NCI-H82 (cell line): Measurements from ENCODE around the gene FOXM1.
"Not testable (repeated sequence)": the region's sequence is repeated elsewhere in the genome, so short reads cannot be mapped to it uniquely, and the experiment has no call there.

Source experiments
- DNase-seq: peaks from one replicate; lab custom pipeline; 2025; lab: John Stamatoyannopoulos, UW

Gene FOXM1

DNA sequence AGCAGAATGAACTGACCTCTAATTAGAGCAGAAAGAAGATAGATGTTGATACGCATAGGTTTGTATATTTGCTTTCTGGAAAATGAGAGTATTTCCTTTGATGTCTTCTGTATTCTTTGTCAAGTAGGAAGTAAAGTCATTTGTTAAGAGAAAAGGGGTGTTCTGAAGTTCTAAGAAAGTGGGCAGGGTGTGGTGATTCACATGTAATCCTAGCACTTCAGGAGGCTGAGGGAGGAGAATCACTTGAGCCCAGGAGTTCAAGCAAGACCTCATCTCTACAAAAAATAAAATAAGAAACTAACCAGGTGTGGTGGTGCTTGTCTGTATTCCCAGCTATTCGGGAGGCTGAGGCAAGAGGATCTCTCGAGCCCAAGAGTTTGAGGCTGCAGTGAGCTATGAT lies 2.9 kb upstream of the FOXM1 start:
- DNase-seq, result no peak

DNA sequence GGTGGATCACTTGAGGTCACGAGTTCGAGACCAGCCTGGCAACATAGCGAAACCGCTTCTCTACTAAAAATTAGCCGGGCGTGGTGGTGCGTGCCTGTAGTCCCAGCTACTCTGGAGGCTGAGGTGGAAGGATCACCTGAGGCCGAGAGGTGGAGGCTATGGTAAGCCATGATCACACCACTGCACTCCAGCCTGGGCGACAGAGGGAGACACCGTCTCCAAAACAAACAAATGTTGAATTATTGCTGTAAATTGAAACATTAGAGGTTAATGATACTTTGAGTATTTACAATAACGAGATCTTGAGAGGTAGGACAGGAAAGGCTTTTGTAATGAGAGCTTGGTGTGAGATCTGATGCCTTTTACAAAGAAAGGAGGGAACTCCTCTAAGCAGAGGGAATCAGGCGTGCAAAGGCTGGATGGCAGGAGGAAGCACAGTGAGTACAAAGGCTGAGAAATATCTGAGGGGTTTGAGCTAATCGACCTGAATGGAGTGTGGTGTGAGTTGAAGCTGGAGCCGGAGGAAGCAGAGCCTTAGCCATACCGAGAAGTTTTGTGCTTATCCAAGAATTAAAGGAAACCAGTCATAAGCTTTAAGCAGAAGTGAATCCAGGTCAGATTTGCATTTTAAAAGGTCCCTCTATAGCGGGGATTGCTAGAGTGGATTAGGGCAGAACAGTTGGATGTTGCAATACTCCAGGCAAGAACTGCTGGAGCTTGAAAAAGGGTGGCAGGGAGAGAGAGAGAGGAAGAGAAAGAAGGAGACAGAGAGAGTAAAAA lies 1.2 kb upstream of the FOXM1 start:
- peak; percentile 78 for DNase-seq

DNA sequence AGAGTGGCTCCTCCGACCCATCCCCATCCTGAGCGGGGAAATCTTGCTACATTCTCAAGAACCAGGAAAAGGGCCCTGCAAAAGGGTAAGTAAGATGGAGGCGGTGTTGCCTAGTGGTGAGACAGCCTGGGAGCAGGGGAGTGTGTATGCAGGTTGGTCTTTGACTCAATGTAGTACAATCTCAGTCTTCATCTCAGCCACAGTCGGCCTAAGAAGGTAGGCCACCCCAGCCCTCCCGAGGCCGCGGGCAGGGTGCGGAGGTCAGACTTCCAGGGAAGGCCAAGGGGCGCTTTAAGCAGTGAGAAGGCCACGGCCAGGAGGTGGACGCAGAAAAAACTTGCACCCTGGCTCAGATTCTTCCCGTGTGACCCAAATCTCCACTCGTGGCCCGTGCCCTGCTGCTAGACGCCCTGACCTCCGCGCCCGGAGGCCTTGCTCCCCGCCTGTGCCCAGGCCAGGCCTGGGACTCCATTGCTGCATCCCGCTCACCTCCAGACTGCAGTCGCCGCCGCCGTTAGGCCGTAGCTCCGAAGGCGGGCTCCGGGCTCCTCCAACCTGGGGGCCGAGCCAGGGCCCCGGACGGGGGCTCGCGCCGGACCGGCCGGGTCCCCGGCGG lies 435 bp downstream of the FOXM1 start:
- peak; percentile 51 for DNase-seq

DNA sequence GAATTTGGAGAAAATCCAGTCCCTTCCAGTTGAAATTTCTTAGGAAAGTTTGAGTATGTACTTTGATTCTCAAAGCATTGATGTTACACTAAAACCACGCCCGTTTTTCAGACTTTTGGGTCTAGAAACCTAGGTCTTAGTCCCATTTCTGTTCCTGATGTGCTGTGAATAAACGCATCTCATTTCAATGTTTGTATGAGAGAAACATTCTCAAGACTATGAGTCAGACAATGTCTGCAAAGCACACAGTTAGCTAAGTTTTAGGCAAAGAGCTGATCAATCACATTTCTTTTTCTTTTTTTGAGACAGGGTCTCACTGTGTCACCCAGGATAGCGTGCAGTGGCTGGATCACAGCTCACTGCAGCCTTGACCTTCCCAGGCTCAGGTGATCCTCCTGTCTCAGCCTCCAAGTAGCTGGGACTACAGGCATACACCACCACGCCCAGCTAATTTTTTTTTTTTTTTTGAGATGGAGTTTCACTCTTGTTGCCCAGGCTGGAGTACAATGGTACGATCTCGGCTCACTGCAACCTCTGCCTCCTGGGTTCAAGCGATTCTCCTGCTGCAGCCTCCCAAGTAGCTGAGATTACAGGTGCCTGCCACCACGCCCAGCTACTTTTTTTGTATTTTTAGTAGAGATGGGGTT lies 7.9 kb downstream of the FOXM1 start:
- not testable (repeated sequence) for DNase-seq

DNA sequence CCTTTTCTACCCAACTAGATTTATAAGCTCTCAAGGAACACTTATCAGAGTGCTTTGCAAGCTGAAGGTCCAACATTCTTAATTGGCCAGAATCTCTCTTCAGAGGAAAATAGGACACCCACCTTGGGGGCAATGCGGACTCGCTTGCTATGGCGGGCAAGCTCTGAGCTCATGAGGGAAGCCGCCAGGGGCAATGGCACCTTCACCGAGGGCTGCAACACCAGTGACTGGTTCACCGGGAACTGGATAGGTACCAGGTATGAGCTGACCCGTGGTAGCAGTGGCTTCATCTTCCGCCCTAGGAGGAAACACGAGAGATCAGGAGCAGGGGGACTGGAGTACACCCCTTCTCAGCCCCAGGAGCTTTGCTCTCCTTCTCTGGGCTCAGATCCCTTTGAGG lies 12.8 kb downstream of the FOXM1 start:
- no peak for DNase-seq

DNA sequence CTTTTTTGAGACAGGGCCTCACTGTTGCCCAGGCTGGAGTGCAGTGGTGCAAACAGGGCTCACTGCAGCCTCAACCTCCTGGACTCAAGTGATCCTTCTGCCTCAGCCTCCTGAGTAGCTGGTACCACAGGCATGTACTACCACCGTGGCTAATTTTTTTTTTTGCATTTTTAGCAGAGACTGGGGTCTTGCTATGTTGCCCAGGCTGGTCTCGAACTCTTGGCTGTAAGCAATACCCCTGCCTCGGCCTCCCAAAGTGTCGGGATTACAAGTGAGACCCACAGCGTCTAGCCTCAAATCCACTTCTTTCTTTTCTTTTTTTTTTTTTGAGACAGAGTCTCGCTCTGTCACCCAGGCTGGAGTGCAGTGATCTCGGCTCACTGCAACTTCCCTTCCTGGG lies 13.6 kb downstream of the FOXM1 start:
- DNase-seq, result not testable (repeated sequence)

DNA sequence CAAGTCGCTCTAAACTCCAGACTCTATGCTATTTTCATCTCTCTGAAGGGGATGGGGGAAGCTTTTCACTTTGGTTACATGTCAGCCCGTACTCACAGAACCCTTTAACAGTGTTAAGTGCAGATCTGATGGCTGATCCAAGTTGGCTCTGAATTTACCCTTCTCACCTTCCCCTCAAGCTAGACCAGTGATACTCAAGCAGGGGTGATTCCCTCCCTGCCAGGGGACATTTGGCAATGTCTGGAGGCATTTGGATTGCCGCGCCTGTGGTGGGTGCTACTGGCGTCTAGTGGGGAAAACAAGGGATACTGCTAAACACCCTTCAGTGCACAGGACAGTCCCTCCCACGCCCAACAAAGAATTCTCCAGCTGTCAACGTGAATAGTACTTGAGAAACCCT lies 14.1 kb downstream of the FOXM1 start:
- no peak for DNase-seq

DNA sequence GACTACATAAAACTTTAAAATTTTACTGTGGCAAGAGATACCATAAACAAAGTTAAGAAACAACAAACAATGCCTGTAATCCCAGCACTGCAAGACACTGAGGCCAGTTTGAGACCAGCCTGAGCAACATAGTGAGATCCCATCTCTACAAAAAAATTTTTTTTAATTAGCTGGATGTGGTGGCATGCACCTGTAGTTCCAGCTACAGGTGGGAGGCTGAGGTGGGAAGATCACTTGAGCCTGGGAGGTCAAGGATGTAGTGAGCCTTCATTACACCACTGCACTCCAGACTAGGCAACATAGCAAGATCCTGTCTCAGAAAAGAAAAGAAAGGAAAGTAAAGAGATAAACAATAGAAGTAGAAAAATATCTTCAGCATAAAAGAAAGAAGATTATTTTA lies 16.8 kb downstream of the FOXM1 start:
- no peak for DNase-seq

DNA sequence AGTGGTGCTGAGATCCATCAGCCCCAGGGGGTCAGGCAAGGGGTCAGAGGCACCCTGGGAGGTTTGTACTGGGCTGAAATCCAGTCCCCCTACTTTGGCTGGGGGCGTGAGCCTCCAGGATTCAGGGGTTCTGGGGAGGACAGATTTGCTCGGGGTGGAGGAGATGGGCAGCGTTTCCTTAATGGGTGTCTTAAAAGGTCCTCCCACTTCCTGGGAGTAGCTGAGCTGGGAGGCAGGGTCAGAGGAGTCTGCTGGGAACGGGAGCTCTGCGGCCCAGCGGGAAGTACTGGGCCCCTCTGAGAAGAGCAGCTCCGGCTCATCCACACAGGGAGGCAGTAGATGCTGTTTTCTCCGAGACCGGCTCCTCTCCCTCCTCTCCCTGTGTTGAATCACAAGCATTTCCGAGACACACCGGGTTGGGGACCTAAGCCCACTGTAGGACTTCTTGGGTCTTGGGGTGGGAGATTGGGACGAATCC lies 18.0 kb downstream of the FOXM1 start:
- no peak for DNase-seq

DNA sequence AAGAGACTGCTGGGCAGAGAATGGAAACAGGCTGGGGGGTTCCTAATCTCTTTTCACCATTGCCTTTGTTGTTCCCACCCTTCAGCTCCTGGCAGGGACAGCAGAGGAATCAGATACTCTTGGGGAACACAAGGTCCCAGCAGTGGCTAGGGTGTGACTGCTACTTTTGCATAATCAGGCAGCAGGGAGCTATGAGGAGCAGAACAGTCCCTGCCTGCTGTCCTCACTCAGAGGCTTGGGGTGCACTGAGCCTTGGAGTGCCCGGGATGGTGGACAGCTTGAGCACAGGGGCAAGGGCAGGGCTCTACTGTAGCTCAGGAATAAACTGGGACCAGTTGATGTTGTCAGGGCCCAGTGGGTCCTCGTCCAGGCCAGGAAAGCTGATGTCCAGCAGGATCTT lies 18.6 kb downstream of the FOXM1 start:
- DNase-seq, result no peak

DNA sequence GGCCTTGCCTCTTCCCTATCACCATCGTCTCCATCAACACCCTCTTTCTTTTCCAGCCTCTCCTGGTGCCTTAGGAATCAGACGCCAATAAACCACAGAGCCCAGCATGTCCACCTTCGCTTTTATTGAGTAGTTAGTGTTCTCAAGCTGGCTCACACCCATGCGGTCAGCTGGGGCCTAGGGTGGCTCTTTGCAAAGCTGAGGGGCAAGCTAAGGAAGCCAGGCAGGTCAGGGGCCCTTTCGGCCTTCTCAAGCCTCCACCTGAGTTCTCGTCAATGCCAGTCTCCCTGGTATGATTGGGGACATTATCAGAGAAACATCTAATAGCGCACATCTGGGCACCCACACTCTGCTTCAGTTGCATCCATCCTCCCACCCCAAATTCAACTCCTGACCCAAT lies 19.4 kb downstream of the FOXM1 start:
- DNase-seq, result no peak

DNA sequence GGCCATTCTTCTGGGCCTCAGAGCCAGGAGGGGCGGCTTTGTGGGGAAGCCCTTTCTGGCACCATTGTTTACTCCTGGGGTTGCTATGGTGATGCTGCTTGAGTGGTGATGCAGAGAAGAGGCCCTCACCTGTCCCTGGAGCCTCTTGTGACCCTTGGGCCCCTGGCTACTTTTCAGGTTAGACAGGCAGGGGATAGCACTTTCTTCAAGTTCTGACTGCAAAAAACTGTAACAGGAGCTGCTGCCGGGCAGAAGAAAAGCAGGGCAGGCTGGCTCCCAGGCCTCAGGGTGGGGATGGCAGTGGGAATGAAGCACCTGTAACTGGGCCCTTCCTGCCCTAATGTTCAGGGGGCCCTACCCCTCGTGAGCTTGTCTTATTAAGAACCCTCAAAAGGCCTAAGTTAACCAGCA lies 19.9 kb downstream of the FOXM1 start, which contains the start of gene TEX52:
TEX52 (minus strand) TSS at position 19 of the 411 bp plus-strand sequence; CDS start at position 6, 13 bp downstream.
- peak; percentile 27 for DNase-seq

DNA sequence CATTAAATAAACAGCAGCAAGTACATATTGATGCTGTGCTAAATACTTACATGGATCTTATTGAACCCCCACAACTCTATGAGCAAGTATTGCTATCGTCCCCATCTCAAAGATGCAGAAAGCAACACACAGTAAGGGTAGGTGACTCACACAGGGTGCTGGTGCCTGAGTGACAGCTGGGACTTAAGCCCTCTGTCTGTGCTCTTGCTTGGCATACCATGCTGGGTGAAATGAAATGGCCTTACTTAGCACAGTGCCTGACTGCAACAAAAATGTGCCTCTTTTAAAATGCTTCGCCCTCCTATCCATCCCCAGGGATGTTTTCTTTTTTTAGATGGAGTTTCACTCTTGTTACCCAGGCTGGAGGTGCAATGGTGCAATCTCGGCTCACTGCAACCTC lies 20.9 kb downstream of the FOXM1 start:
- peak; percentile 52 for DNase-seq

DNA sequence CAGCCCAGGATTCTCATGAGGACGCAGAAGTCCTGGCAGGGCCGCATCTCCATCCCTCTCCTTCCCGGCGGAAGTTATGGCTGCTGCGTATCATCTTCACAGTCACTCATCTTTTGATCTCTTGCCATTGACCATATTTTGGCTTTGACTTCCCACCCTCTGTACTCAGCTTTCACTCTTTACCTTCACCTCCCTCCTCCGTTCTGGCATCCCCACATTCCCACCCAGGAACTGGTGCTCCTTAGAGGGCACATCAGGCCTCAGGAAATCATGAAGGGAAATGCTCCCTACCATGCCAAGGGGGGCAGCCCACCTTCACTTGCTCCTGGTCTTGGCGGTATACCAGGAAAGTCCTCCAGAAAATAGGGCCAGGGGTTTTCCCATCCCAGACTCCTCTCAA lies 21.4 kb downstream of the FOXM1 start:
- no peak for DNase-seq

DNA sequence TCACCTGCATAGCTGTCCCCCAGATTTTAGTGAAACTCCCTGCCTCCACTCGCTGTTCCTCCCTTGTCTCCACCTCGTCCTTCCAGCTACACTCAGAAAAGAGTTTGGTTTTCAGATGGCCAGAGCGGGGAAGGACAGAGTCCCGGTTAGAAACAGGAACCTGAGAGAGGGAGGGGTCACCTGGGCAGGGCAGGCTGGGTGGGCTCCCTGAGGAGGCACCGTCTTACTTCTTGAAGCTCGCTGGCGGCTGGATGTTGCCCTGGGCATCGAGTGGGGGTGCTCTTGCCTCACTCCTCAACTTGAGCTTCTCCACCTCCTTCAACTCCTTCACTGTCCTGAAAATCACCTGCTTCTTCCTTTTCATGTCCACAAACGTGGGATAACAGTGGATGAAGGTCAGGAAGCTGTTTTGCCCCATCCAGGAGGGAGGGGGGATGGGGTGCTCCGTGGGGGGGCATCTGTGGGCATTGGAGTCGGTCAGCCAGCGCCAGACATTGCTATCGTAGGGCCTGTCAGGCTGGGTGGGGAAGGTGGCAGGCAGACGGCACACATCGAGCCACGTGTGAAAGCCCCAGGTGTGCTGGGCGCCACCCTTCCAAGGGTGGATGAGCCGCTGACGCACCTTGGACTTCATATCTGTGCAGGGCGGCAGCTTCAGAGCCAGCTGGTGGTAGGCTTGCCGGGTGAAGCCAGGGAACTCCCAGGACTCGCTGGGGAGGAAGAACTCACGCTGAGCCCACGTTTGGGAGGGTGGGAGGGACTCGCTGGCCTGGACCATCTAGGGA lies 22.1 kb downstream of the FOXM1 start:
- no peak for DNase-seq

DNA sequence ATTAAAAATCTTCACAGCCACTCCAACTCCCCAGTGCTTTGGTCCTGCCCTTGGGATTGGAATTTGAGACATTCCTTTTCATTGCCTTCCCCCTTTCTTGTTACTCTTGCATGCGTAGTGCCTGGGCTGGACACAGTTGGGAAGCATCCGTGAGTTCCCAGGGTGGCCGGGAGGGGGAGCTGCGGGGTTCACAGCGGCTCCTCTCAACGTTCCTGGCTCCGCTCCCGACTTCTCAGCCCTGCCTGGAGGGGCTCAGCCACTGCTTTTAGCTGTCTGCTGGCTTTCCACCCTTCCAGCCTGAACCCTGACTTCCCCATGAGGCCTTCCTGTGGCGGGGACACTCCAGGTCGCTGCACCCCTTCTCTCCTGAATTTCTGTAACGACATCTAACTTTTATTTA lies 23.3 kb downstream of the FOXM1 start:
- peak; percentile 85 for DNase-seq

DNA sequence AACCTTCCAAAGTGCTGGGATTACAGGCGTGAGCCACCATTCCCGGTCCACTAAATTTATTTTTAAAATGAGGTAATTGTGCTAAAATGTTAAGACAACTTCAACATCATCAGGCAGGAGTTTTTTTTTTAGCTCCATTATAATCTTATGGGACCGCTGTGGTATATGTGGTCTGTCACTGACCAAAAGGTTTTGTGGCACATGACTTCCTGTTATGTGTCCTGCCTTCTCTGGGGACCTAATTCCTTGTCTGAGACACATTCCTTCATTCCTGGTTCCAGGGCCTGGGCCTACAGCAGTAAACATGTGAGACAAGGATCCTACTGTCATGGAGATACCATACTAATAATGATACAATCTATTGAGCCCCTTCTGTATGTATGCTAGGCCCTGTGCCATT lies 25.0 kb downstream of the FOXM1 start:
- DNase-seq, result no peak

DNA sequence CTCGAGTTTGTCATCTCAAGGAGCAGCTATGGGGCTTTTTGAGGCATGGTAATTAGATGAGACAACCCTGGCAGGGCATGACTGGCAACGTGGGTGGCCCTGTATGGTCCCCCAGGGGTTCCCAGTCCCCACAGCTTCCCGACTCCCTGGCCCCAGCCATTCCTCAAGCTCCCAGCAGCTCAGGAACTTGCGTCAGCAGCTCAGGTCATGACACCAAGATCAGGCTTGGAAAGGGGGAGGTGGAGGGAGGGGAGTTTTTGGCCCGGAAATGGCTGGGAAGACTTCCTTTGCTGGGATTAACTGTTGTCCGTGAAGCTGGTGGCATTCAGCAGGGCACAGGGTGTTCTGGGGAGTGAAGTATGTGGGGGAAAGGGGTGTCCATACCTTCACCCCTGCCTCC lies 31.7 kb downstream of the FOXM1 start:
- peak; percentile 35 for DNase-seq

DNA sequence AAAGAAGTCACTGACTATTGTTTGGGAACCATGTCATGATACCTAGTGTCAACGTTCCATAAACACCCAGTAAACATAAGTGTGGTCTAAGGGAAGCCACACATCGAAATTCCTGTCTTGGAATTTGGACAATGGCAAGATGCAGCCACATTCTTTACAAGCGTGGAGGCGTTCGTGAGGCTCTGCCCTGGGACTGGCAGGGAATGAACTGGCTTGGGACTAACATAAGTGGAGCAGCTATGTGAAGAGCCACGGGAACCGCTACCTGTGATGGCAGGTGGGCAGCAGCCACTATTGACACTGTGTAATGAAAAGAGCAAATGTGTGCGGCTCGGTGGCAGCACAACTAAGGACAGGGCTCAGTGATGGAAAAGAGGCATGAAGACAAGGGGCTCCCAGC lies 32.2 kb downstream of the FOXM1 start:
- no peak for DNase-seq

DNA sequence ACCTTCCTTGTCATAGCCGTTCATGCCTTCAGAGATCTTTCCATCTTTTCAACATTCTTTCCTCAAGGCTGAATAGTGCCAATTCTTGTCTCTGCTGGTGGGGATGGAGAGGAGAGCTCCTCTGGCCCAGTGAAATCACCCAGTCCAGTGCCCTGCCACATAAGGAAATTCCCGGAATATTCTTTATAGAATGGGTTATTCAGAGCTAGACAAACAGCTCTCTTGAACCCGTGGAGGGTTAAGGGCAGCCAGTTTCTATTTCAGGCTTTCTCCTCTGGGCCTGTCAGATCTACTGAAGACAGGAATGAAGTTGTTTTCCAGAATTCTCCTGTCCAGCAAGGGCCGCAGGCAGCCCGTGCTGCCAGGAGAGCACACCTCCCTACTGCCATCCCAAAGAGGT lies 34.0 kb downstream of the FOXM1 start:
- no peak for DNase-seq

DNA sequence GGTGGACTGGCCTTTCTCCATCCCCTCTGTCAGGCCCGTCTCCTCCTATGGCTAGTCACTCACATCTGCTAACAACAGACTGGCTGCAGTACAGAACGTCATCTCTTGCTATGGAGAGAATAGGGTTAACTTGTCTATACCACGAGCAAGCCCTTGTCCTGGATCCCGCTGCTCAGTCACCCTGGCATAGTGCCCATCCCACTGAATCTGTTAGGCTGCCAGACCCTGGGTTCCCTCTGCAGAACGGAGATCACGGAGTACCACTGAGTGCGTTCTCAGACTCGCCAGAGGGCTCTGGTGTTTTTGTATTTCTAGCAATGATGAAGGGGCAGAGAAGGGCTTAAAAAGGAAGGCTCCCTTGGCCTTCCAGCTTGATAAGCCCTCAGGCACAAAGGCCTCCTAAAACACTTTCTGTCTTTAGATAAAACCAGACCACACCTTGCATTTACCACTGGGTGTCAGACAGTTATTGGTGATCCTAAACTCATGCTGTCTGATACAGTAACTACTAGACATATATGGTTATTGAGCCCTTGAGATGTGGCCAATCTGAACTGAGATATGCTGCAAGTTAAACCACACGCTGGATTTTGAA lies 35.8 kb downstream of the FOXM1 start:
- DNase-seq, result no peak

DNA sequence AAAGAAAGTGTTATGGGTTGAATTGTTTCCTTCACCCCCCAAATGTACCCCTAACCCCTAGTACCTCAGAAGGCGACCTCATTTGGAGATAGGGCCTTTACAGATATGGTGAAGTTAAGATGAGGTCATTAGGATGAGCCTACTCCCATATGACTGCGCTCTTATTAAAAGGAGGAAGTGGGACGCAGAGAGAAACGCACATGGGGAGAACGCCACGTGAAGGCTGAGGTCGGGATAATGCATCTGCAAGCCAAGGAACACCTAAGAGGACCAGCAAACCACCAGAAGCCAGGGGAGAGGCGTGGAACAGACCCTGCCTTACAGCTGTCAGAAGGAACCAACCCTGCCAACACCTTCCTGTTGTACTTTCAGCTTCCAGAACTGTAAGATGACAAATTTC lies 40.4 kb downstream of the FOXM1 start:
- no peak for DNase-seq
